OCI-LY1 (cell line): ENCODE results near the gene SEC22B.
"Not testable (repeated sequence)": the region's sequence is repeated elsewhere in the genome, so short reads cannot be mapped to it uniquely, and the experiment has no call there.

ENCODE experiments used
- CTCF ChIP-seq: fragments of 200-600 bp; sonication (generic), shearing (Covaris generic); IDR thresholded peaks from 2 replicates; pipeline ENCODE4 v1.5.1; 2017; ENCODE audit warnings: mild to moderate bottlenecking, antibody characterized with exemption, low read length, moderate library complexity, mixed read lengths
- EZH2 ChIP-seq: fragments of 200-600 bp; sonication (generic), shearing (Covaris generic); IDR thresholded peaks from 2 replicates; pipeline ENCODE4 v1.8.0; 2017; ENCODE audit warnings: borderline replicate concordance, mixed run types, mild to moderate bottlenecking, antibody characterized with exemption, low read length, moderate library complexity, mixed read lengths

- not testable (repeated sequence) for TF ChIP-seq CTCF, EZH2
These were observed 54.5 kb downstream of the SEC22B start for GRCh38 chr1:120121830-120122229.
